Epidermal melanocyte (primary cell): Measurements from ENCODE around the gene ADISSP.

Experiments
- DNase-seq: peaks from one replicate; pipeline ENCODE4 v3.0.0; 2011; ENCODE audit warnings: low spot score; ENCODE audit not compliant: insufficient read length

The ADISSP gene

DNA sequence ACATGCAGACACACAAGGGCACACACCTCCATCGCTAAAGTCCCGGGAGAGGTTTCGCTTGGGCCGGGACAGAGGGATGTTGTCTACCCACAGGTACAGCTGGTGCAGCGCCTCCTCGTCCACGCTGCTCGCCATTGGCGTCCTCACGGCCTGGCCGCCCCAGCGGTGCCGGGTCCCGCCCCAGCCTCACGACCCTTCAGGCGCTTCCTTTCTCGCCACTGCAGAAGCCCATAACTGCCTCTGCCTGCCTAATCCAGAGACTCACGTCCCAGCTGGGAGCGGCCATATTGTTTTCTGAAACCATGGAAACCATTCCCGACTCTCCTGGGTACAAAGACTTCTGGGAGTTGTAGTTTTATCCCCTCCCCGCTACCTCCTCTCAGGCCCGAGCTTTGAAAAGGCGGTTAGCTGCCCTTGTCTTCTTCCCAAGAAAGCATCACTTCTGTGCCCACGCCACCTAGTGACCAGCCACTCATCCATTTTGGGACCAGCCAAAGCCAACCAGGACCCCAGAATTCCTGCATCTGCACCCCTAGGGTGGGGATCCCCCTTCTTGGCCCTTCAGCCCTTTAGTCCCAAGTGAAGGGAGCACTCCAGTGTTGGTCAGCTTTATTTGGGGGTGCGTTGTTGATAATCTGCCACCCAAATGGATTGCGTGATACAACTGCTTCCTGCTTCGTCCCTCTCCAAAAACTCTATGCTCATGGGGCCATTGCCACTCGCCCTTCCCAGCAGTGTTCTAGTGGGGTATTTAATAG is 13.8 kb upstream of the ADISSP start, which contains the start of gene SPEF1:
Gene SPEF1 (minus strand): TSS at position 296 of the 758 bp plus-strand sequence. CDS start 161 bp downstream, at position 135.
- DNase-seq: peak; percentile 100

DNA sequence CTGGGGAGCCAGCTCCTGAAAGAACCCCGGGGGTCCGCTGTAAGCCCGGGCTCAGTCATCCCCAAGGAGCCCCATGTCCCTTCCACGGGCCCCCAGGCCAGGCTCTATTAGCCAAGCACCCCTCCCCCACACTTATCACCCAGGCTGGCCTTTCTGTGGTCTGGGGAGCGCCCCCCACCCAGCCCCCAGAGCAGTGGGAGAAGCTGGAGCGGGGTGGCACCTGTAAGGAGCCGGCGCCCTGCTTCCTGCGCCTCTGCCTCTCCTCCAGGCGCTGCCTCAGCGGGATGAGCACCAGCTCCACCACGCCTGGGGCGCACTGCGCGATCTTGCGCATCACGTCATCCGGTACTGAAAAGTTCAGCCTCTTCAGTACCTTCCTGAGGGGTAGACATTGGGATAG is 11.4 kb upstream of the ADISSP start:
- no peak for DNase-seq

DNA sequence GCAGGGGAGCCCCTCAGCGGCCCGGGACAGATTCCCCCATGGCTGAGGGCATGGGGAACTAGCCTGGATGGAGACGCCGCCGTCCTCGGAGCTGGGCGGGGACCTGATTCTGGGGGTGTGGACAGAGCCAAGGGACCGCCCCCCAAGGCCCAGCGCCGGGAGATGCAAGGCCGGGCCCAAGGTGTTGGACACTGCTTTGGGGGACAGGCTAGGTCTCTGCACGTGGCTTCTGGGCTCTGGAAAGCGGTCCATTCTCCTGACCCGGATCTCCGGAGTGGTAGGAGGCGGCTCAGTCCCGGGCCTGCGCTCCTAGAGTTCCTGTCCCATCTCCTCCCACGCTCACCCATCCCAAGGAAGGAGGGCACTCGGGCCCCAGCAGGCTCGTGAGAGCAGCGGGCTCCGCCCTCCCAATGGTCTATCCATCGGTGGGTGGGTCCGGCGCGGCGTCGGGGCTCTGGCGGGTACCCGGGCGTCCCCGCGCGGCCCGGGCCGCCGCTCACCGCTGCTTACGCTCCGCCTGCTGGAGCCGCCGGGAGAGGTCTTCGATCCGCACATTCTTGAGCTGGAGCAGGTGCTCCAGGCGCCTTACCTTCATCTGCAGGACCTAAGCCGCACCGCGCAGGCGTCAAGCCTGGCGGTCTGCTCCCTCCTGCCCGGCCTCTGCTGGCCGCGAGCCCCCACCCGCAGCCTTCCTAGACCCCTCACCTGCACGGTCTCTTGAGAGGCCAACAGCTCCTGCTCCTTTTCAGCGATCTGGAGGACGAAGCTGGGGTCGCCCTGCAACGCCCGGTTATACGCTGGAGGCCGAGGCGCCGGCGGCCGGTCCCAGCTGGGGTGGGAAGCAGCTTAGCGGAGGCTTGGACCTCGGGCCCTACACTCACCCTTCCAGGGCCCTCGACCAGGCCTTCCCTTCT is 10.4 kb upstream of the ADISSP start:
- DNase-seq: peak; percentile 82

DNA sequence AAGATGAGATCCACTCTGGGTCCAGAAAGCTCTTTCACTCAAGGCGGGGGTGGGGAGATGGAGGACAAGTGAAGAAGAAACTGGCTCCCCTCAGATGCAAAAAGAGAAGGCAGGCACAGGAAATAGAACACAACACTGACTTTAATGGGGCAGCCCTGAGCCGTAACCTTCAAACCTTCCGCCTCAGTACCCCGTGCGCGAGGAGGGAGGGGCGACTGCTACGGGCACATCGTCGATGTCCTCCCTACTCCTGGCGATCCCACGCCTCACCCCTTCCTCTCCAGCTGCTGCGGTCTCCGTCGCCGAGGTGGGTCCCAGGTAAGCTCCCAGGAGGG is 9.8 kb upstream of the ADISSP start:
- peak; percentile 15 for DNase-seq

DNA sequence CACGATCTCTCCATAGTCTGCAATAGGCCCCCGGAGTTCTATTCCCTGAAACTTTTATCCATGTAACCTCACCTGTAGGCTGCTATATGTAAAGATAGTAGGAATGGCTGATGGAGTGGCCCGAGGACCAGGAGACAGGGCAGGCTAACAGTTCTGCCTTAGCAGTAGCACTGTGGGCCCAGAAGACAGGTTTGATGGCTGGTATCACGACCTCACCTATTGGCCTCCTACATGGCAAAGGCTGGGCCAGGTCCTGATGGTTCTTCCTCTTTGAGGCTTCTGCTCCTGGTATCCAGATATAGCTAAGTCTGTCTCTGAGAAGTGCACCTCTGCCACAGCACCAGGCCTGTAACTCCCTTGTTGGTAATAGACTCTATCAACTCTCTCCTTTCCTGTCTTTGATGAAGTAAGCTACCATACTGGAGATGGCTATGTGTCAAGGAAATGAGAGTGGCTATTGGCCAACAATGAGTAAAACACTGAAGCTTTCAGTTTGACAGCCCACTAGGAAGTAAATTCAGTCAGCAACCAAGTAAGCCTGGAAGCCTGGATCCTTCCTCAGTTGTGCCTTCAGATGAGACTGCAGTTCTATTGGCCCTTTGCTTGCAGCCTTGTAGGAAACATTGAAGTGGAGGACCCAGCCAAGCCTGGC is 8.0 kb upstream of the ADISSP start:
- DNase-seq: peak; percentile 4

DNA sequence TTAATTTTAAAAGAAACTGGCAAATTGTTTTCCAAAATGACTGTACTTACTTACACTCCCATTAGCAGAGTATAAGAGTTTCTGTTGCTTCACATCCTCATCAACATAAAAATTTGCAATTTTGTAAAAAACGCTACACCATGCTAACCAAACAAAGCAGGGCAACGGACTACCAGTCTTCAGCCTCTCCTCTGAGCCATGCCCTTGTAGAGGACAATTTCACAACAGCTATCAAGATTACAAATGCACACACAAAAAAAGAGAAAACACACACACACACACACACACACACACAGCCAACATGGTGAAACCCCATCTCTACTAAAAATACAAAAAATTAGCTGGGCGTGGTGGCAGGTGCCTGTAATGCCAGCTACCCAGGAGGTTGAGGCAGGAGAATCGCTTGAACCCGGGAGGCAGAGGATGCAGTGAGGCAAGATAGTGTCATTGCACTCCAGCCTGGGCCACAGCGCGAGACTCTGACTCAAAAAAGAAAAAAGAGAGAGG is 4.1 kb upstream of the ADISSP start:
- peak; percentile 7 for DNase-seq

DNA sequence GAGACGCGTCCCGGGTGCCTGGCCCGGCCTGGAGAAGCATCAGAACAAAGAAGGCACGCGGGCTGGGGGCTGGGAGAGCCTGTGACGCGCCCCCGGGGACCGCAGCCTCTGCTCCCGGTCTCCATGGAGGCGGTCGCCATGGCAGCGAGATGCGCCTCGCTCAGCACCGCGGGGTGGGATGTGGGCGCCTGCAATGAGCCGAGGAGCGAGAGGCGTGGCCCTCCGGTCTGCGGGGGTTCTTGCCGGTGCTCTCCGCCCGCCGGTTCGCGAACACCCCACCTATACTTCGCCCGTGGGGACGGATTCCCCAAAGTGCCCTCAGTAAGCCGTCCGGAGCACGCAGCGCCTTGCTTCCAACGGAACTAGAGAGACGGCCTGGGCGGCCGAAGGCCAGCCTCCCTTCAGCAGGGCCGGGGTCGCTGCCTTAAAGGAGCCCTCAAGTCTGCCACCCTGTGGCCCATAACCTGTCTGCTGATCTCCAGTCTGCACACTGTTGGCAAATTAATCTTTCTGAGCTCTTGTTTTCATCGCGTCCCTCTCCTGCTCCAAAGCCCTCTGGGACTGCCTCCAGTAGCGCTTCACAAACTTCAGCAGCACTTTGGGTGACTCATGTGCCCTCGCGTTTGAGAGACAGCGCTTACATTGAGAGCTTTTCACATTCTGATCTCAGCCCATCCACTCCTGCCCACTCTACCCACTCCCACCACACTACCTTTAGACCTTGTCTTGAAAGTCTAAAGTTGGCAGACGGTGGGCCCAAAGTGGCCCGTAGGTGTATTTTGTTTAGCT is 983 bp upstream of the ADISSP start:
- peak; percentile 61 for DNase-seq

DNA sequence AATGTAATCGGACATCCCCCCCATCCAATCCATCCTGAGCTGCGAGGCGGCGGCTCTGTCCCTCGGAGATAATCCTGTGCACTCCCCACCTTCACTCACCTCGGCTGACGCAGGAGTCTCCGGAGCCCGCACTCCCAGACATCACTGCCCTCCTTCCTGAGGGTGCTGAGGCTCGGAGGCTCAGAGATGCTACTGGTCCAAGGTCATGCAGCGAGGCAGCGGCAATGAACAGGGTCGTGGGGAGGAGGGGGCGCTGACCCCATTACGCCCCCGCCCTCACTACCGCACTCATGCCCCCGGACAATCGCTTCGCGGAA is 485 bp downstream of the ADISSP start:
- DNase-seq: peak; percentile 3

DNA sequence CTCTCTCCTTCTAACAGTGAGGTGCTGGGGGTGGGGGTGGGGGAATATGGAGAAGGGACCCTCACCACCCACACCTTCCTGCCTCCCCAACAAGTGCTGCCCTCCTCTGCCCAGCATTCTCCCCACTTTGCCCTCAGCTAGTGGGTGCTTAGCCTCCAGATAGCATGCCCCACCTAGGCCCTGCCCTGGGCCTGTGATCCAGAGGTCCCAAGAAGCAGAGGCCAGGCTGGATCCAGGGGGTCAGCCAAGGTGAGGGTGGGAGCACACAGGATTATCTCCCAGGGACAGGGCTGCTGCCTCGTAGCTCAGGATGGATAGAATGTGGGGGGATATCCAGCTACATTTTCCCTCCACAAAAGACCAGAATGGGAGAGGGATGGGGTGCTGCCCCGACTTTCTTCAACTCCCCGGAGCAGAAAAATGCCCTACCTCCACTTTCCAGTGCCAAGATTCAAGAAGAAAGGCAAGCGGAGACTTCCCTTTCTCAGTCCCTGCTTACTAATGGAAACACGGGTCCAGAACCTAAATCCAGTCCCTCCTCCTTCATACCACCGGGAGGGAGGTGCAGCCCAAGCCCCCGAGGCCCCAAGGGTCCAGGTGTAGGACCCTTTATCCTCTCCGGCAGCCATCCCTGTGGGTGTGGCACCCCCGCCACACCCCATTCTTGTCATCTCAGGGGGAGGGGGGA is 987 bp downstream of the ADISSP start:
- peak; percentile 5 for DNase-seq

DNA sequence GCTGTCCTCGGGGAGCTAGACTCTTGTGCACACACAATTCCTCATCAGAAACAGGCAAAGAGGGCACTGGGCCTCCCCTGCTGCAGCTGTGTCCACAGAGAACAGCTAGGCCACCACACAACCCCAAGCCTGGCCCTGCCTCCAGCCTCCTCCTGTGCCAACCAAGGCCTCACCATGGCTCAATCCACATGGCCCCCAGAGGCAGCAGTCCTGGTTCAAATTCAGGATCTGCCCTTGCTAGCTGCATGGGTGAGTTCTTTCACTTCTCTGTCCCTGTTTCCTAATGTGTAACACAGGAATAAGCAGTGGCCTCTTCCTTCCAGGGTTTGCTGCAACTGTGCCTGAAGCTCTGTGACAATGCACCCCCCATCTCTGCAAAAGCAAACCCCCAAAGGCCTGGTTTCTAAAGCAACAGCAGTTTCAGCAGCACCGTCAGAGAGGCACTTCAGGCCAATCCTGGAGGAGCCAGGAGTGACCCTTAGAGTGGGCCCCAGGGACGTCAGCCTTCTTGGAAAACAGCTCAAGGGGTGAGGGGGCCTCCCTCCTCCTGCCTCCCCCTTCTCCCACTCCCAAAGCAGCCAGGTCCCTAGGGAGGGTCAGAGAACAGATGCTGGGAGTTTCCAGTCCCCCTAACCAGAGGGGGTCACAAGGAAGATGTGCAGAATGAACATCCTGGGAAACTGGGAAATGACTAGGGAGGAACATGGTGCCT is 2.2 kb downstream of the ADISSP start:
- no peak for DNase-seq

DNA sequence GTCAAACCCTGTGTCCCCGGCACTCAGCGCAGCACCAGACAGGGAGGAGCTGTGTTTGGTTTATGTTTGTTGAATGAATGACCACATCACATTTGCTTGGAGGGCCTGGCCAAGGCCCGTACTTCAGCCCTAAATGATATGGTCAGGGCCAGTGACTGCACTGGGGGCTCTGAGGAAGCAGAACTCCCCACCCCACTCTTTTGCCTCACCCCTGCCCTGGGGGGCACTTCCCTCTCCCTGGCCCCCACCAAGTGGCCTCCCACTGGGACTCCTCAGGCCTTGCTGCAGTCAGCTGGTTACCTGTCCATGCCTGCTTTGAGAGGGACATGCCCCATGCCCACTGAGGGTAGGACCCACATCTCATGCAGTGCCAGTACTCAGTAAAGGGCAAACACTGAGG is 2.9 kb downstream of the ADISSP start:
- DNase-seq: no peak

DNA sequence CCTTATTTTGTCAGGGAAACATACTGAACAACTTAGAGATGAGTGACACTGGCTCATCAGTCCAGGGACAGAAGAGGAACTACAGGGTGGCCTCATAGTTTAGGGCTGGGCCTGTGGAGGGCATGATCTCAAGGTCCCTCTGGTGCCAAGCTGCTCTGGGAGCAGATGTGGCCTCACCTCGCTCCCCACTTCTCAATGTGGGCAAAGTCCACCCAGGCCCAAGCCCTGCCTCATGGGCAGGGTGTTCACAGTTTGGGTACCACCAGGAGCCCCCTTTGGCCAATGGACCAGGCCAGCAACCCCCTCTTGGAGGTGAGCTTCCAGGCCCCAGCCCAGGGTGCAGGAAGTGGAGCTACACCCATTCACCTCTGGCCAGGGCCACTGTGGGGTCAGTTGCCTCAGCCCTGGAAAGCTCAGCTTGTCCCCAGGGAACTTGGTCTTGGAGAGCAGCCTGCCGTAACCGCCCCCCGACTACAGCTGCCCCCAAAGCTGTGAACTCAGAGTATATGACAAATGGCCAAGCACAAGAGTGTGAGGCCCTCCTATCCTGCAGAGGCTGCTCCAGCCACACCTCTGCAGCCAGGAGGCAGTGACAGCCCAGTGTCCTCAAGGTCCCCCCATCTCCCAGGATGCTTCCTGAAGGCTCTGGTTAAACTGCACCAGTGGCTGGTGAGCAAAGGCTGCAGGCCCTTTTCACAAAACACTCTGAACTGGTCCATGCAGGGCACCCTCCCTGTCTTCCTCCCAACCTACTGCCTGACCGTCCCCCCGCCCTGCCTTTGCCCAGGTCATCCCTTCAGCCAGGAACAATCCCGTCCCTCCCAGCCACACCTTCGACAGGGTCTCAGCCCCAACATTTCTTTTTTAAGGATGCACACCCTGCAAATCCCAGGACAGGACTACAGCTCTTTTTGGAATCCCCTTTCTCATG is 3.6 kb downstream of the ADISSP start:
- DNase-seq: no peak

DNA sequence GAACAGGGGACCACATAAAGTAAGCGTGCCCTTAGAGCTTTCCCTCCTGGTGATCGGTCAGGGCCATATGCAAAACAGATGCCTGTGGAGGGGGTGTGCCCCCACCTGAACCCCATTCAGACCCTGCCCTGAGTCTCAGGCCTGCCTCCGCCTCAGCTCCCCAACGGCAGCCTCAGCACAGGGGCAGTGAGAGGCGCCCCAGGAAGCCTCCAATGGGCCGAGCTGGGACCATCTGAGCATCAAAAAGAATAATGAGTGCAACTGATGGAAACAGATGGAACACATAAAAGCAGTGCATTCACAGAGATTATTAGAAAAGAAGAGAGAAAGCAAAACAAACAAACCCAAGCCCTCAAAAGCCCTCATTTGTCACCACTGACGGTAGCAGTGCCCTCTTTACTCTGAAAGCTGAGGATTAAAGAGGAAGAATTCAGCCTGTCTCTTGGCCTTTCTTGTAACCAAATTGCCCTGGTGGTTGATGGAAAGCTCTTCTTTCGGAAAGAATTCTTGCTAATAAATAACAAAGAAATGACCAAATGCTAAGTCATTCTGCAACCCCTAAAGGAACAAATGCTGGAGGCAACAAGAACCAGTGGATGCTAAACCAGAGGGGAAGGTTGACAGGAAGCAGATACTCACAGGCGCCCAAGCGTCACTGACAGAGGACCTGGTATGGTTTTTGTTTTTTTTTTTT is 6.8 kb downstream of the ADISSP start:
- no peak for DNase-seq

DNA sequence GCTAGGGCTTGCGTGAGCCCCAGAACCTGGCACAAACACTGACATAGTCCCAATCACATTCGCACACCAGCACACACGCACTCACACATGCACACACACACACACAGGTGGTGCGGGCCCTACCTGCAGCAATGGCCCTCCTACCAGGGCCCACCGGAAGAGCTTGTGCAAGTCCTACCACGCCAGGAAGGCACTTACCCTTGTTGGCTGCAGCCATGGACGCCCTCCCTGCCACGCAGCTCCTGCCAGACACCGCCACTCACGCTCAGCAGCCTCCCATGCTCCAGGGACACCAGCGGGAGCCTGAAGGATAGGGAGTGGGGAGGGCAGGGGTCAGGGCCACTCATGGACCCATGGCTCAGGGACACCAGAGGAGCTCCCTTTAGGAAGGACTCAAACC is 7.7 kb downstream of the ADISSP start:
- no peak for DNase-seq

DNA sequence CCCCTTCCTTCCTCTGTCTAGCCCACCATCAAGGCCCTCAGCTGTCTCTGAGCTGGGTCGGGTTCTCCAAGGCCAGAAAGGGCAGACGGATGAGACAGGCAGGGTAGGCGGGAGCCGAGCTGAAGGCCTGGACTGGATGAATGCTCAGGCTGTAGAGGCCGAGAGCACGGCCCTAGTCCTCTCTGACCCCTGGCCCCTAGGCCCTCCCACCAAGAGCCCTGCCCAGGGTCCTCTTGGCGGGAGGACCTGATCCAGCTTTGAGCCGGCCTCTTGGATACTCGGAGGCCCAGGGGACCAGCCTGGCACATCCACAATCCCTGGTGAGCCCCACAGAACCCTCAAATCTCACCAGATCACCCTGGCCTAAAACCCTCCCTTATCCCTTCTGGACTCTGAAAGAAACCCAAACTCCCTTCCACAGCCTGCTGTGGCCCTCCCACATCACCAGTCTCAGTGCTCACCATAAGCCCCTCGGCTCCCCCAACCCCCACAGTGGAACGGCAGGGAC is 8.2 kb downstream of the ADISSP start:
- no peak for DNase-seq

DNA sequence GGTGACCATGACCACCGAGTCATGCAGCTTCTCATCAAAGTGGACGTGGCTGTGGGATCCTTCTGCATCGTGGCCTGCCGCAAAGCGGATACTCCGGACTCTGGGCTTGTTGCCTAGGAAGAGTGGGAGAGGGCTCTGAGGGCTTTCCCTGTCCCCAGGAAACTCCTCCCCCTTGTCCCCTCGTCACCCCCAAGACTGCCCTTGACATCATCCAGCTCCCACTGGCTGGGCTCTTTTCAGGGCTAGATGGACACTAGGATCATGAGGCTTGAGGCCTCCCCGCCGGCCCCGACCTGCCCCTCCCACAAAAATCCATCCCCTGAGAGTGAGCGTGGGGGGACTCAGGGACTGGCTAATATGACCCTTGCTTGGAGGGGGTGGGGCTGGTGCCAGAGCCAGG is 9.0 kb downstream of the ADISSP start:
- DNase-seq: no peak

DNA sequence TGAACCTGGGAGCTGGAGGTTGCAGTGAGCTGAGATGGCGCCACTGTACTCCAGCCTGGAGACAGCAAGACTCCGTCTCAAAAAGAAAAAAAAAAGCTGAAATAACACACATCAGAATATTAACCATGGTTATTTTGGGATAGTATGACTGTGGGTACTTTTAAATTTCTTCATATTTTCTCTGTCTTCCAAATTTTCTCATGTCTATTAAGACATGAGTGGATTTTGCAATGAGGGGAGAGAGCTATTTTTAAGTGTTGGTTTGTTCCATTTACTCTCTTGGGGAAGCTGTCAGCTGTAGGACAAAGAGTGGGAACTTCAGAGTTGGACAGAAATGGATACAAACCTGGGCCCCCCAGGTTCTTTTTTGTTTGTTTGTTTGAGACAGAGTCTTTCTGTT is 10.3 kb downstream of the ADISSP start:
- no peak for DNase-seq

DNA sequence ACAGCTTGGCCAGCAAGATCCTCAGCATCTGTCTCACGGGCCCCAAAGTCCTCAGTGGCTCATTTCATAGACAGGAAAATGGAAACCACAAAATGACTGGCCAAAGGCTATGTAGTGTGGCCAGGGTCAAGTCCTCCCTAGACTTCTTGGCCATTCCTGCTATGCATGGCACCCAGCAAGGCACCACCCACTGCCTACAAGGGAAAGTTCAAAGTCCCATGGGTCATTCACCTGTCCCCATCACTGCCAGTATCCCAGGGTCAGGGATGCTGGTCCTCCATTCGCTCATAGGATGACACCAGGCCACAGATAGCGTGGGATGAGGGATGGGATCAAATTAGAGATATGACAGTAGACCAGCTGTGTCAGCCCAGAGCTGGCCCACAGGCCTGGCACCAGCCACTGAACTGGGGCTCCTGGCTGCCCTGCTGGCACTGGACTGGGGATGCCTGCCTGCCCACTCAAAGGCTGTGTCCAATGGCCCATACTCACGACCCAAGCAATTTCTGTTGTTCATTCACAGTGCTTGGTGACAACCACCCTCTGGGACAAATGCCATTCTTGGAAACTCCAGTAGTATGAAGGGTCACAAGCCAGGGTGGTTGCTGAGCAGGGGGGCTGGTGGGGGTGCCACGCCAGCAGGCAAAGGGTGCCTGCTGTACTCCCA is 11.6 kb downstream of the ADISSP start:
- no peak for DNase-seq
